Gastrocnemius medialis (tissue), 4 donors: ENCODE measurements around the gene RSPH6A. TPM values are rescaled to one million over a fixed set of nuclear protein-coding genes. Genes with fewer than 3 reads are reported as not detected.

Experiments used
- ATAC-seq, 2 donors: fragments of 150-250 bp; one replicate each; pipeline ENCODE4 v1.9.1; 2016
- DNase-seq, 2 donors: peaks; one replicate each; pipeline ENCODE4 v3.0.0-alpha.2; 2019
- H3K27ac ChIP-seq, 4 donors: fragments of 200-600 bp; sonication (generic); 1 replicate in 1 of 4; 2 replicates in 3 of 4; pipeline ENCODE4 v1.5.1; 2016 to 2018; ENCODE audit warnings: mild to moderate bottlenecking in 2 of 4, moderate library complexity in 1 of 4
- H3K27me3 ChIP-seq, 3 donors: fragments of 200-600 bp; sonication (generic) in 2 of 3; 1 replicate in 1 of 3; 2 replicates in 2 of 3; pipeline versions ENCODE4 v1.5.1 to v1.6.0; 2016 to 2019; ENCODE audit warnings: mild to moderate bottlenecking in 1 of 3, moderate library complexity in 1 of 3
- H3K36me3 ChIP-seq, 2 donors: fragments of 200-600 bp; sonication (generic) in 1 of 2; one replicate each; pipeline ENCODE4 v1.5.1; 2017 to 2018
- H3K4me1 ChIP-seq, 2 donors: fragments of 200-600 bp; sonication (generic) in 1 of 2; one replicate each; pipeline ENCODE4 v1.5.1; 2016 to 2017; ENCODE audit warnings: mild to moderate bottlenecking in 2 of 2
- H3K4me3 ChIP-seq, 4 donors: fragments of 200-600 bp; sonication (generic) in 3 of 4; 1 replicate in 1 of 4; 2 replicates in 3 of 4; pipeline ENCODE4 v1.5.1; 2016 to 2019; ENCODE audit warnings: mild to moderate bottlenecking in 2 of 4
- H3K9me3 ChIP-seq, 3 donors: fragments of 200-600 bp; sonication (generic) in 2 of 3; 1 replicate in 1 of 3; 2 replicates in 2 of 3; pipeline ENCODE4 v1.5.1; 2016 to 2019
- CTCF ChIP-seq, 5 experiments: fragments of 450-650 bp in 3 of 5; fragments of 200-600 bp in 2 of 5; sonication (generic) in 2 of 5; IDR thresholded peaks in 4 of 5; conservative IDR thresholded peaks in 1 of 5; 1 replicate in 4 of 5; 2 replicates in 1 of 5; pipeline ENCODE4 v1.5.1; 2016 to 2019; ENCODE audit warnings: antibody characterized with exemption in 5 of 5, mild to moderate bottlenecking in 3 of 5, moderate library complexity in 3 of 5
- POLR2A ChIP-seq, 2 donors: fragments of 450-650 bp; IDR thresholded peaks; one replicate each; pipeline ENCODE4 v1.6.1; 2017; ENCODE audit warnings: antibody characterized with exemption in 2 of 2, mild to moderate bottlenecking in 2 of 2, moderate library complexity in 2 of 2
- in situ Hi-C, 4 donors: fragments of 200-750 bp; cut with MboI; loops; one replicate each; pipeline versions ENCODE4 v1.15.0 to v1.8.0; 2017; ENCODE audit warnings: low sequenced_read_pairs in 4 of 4
- intact Hi-C: fragments of 100-400 bp; cut with DNase I; formaldehyde crosslinking; loops from one replicate; pipeline ENCODE4 v1.15.1; 2023; ENCODE audit warnings: low total_unique reads
- total RNA-seq, 4 donors: library from RNA; depleted of rRNA; stranded (reverse); fragments of >200 nt; gene quantifications; one replicate each; pipeline versions ENCODE4 v1.1.0 to v1.2.3, GENCODE V29; 2016

RSPH6A gene
- total RNA-seq, 4 donors from 2014 or later, result not detected

- ATAC-seq (no peak), DNase-seq (no peak)
- Histone ChIP-seq H3K4me1 (peaks cover 0 to 7% of the 10 kb centered on the region in 2 donors), H3K4me3 (no peak overlapping the region), H3K27me3 (no peaks in the 10 kb centered on the region), H3K9me3 (no peaks in the 10 kb centered on the region), H3K36me3 (peaks cover 0 to 69% of the 10 kb centered on the region in 2 donors), H3K27ac (no peak overlapping the region)
- TF ChIP-seq POLR2A (IDR thresholded peaks at IDR 0.05), result no peak
- no peak for TF ChIP-seq CTCF (IDR thresholded peaks at IDR 0.05 in 4 of 5, conservative IDR thresholded peaks at IDR 0.05 in 1 of 5)
- intact Hi-C loops, result no loop called here
- in situ Hi-C loops, result no loop called here
Measured at GRCh38 chr19:45823182-45823581, 8.1 kb upstream of the RSPH6A start.

GRCh38 chr19:45822716-45823115 lies 7.6 kb upstream of the RSPH6A start:
- ATAC-seq (no peak), DNase-seq (no peak)
- H3K4me1 ChIP-seq, result peaks cover 0 to 7% of the 10 kb centered on the region in 2 donors
- H3K9me3 ChIP-seq, result no peaks in the 10 kb centered on the region
- no peak overlapping the region for H3K4me3 ChIP-seq
- peaks cover 0 to 65% of the 10 kb centered on the region in 2 donors for H3K36me3 ChIP-seq
- H3K27me3 ChIP-seq, result no peaks in the 10 kb centered on the region
- in situ Hi-C loops, result no loop called here
- no peak overlapping the region for H3K27ac ChIP-seq
- TF ChIP-seq CTCF (IDR thresholded peaks at IDR 0.05 in 4 of 5, conservative IDR thresholded peaks at IDR 0.05 in 1 of 5), result no peak
- no peak for TF ChIP-seq POLR2A (IDR thresholded peaks at IDR 0.05)
- intact Hi-C loops, result no loop called here

- Histone ChIP-seq H3K9me3 (no peaks in the 10 kb centered on the region), H3K27ac (no peak overlapping the region), H3K4me1 (peaks cover 0 to 8% of the 10 kb centered on the region in 2 donors), H3K27me3 (no peaks in the 10 kb centered on the region), H3K4me3 (no peak overlapping the region), H3K36me3 (peaks cover 0 to 53% of the 10 kb centered on the region in 2 donors)
- no peak for DNase-seq
- in situ Hi-C loops (no loop called here), intact Hi-C loops (no loop called here)
- ATAC-seq, result no peak
- TF ChIP-seq CTCF (IDR thresholded peaks at IDR 0.05 in 4 of 5, conservative IDR thresholded peaks at IDR 0.05 in 1 of 5), result no peak
- no peak for TF ChIP-seq POLR2A (IDR thresholded peaks at IDR 0.05)
Measured at GRCh38 chr19:45821570-45821969, 6.5 kb upstream of the RSPH6A start.

GRCh38 chr19:45821103-45821521 lies 6.0 kb upstream of the RSPH6A start:
- TF ChIP-seq POLR2A (IDR thresholded peaks at IDR 0.05) (no peak), CTCF (IDR thresholded peaks at IDR 0.05 in 4 of 5, conservative IDR thresholded peaks at IDR 0.05 in 1 of 5) (no peak)
- DNase-seq (no peak), ATAC-seq (no peak)
- no peaks in the 10 kb centered on the region for H3K9me3 ChIP-seq
- peaks cover 0 to 49% of the 10 kb centered on the region in 2 donors for H3K36me3 ChIP-seq
- intact Hi-C loops, result no loop called here
- H3K27me3 ChIP-seq, result peaks cover 0 to 3% (median under 1%) of the 10 kb centered on the region in 3 donors
- H3K27ac ChIP-seq, result no peak overlapping the region
- H3K4me3 ChIP-seq, result no peak overlapping the region
- in situ Hi-C loops, result no loop called here
- peaks cover 0 to 10% of the 10 kb centered on the region in 2 donors for H3K4me1 ChIP-seq
